GM21390 (cell line): Measurements from ENCODE around the gene MPIG6B.

Experiments
- ATAC-seq: cut with Tn5 transposase; IDR thresholded peaks from one replicate; pipeline ENCODE4 v1.9.1; 2021; ENCODE audit not compliant: unreplicated experiment

MPIG6B gene

DNA sequence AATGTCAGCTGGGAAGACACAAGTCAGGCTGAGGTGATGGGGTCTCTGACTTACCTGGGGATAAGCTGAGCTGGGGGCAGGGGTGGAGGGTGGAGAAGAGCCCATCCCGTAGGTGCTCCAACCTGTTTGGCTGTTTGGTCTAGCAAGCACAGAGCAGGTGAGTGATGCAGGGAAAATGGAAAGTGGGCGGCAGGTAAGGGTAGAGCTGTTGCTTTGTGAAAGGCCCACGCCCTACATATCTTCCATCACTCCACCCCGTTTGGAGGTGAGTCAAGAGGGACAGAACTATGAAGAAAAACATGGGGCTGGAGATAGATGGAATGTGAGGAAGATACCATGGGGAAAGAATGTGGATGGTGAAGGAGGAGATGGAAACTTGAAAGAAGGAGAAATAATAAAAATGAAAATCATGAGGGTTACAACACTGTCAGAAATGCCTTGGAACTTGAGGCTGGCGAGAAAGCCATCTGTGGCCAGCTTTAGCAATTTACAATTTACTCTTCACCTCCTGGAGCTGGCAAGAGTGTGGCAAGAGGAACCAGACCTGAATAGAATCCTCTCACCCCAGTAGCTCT lies 2.9 kb upstream of the MPIG6B start:
- no peak for ATAC-seq

GRCh38 chr6:31721351-31722020 lies 1.7 kb upstream of the MPIG6B start, which contains the start of gene LY6G6C:
LY6G6C (minus strand) TSS chr6:31721746; CDS start chr6:31721679, 67 bp downstream.
- ATAC-seq = no peak

- no peak for ATAC-seq
Measured at GRCh38 chr6:31722173-31722572, 1.0 kb upstream of the MPIG6B start.

DNA sequence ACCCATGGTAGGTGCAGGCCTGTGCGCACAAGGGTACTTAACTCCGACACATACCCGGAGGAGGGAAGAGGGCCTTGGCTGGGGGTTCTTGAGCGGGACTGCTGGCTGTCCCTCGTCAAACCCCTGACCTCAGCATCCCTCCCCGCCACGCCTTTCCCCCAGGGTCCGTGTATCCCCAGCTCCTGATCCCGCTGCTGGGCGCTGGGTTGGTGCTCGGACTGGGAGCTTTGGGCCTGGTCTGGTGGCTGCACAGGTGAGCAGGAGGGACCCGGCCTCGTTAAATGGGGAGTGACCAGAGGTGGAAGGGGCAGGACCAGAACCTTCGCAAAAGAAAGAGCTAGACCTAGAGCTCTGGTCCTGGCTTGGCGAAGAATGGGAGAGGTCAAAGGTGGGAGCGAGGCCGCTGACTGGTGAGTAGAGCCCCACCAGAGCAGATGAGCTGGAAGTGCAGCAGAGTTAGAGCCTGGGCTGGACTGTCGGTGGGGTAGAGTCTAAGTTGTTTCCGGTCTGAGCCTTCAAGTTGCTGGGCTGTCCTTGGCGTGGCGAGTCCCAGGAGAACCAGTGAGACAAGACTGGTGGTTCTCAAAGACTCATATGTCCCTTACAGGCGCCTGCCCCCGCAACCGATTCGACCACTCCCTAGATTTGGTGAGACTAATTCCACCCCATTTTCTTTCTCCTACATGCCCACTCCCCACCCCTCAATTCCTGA lies 963 bp downstream of the MPIG6B start:
- no peak for ATAC-seq

- ATAC-seq = no peak
Measured at GRCh38 chr6:31725502-31726350, 2.6 kb downstream of the MPIG6B start.

GRCh38 chr6:31727034-31727716 lies 4.0 kb downstream of the MPIG6B start:
- ATAC-seq = no peak

GRCh38 chr6:31727717-31728671 lies 4.8 kb downstream of the MPIG6B start:
- ATAC-seq = no peak

- no peak for ATAC-seq
Measured at GRCh38 chr6:31728767-31729514, 5.8 kb downstream of the MPIG6B start, which contains the start of gene DDAH2. DDAH2 (minus strand) TSS chr6:31729299; CDS start chr6:31729161, 138 bp downstream.

GRCh38 chr6:31729515-31729978 lies 6.4 kb downstream of the MPIG6B start:
- ATAC-seq = peak; percentile 45

DNA sequence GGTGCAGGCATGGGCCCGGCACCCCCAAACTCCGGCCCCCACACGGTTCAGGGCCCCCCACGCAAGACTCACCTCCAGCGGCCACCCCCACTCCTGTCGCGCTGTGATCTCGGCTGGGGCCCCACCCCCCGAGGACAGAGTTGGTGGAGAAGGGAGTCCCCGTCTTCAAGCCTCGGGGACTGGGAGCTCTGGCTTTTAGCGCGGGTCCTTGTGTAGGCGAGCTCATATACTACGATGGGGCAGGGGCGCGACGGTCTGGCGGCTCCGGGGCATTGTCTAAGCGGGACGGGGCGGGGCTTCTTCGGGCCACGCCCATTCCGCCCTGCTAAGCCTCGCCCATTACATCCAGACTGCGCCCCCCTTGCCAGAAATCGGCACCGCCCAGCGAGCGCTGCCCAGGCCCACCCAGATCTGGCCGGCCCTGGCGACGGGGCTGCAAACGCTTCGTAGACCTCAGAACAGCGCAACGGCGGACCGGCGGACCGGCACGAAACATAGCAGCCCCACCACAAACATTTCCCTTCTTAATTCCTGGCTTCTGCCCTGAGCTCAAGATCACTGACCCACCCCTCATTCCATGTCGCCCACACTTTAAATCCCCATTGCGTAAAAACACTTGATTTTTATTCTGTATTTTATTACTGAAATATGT lies 6.9 kb downstream of the MPIG6B start:
- peak; percentile 33 for ATAC-seq

- no peak for ATAC-seq
Measured at GRCh38 chr6:31730631-31731086, 7.5 kb downstream of the MPIG6B start.

GRCh38 chr6:31732029-31732428 lies 8.9 kb downstream of the MPIG6B start:
- no peak for ATAC-seq

DNA sequence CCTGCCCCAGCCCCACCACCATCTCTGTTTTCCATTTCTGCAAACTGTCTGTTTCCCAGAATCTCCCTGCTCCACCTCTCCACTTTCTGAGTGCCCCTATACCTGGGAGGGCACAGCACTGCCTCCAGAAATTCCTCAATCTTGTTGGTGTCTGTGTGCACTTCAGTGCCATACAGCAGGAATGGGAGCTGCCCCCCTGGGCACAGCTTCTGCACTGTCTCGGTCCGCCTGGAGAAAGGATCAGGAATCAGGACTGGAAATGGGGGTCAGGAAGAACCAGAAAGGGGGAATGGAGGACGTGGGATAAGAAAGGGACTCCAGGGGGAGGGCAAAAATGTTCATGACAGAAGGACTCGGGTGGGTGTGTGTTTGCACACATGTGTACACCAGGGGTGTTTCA lies 10.6 kb downstream of the MPIG6B start:
- ATAC-seq = no peak

DNA sequence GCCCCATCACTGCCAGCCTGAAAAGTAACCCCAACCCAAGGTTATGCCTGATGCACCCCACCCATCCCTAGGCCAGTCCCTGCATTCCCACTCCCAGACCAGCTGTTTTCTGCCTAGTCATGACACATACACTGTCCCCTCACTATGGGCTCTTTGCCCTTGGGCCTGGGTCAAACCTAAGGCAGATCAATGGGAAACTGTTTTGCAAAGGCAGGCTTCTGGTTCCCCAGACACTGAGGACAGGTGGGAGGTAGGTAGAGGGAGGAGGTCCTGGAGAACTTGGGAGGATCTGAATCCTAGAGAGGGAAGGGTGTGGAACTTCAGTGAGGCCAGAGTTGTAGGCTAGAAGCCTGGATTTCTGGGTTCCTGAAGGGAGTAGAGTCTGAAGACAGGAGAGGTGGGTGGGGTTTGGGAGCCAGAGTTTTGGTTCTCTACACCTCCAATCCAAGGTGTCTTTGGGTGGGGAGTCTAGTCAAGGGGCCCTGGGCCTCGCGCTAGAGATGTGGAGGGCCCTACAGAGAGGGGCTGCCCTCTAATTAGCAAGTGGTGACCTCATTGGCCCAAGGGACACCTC lies 11.2 kb downstream of the MPIG6B start:
- no peak for ATAC-seq

- ATAC-seq = no peak
Measured at GRCh38 chr6:31734821-31735406, 11.7 kb downstream of the MPIG6B start.

DNA sequence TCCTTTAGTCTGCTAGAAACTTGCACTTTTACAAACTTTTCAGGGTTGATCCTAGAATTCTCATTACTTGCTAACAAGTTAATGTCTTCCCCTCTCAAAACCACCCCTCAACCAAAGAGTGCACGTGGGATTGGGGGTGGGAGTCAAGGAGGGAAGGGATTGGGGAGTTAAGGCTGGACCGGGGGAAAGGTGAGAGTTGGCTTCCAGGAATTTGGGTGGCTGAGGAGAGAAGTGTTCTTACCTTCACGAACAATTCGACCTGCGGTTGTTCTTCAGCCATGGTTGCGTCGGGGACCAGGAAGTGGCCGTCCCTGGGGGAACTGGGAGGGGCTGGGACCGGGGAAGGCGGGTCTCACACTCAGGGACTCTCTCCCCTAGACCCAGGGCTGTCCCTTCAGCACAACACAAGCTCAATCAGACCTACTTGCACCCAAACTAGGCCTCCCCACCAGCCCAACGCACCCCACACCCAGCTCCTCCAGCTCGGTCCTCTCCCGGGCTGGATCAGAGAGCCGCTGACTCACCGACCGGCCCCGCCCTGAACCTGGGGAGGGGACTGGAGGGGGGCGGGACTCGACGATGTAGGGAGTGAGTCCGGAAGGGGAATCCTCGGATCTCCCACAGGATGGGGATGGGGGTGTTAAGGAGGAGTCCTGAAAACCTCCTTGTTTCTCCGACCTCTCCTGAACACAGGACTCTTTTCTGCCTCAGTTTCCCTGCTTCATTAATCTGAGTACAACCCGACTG lies 13.0 kb downstream of the MPIG6B start, which contains the start of gene CLIC1:
TSS of gene CLIC1 (minus strand) at position 510 of the 747 bp plus-strand sequence. CDS start at position 280, 230 bp downstream.
- ATAC-seq = no peak
